OCI-LY7 (cell line): ENCODE results near the gene ZDHHC17. TPM values are rescaled to one million over a fixed set of nuclear protein-coding genes. Genes with fewer than 3 reads are reported as not detected.

Experiments used
- BruUV-seq: library from RNA; stranded (reverse); fragments of 400-500 nt; replicated peaks from 2 replicates; lab custom pipeline; 2021; lab: Mats Ljungman, UMichigan
- CTCF ChIA-PET: fragments of 300-600 bp; sonication (Branson Sonifier 250); formaldehyde crosslinking; loops from one replicate; lab custom pipeline; 2022; ENCODE audit warnings: antibody characterized with exemption; ENCODE audit not compliant: unreplicated experiment; lab: Charles Lee
- POLR2A ChIA-PET: fragments of 300-600 bp; sonication (Branson Sonifier 250); formaldehyde crosslinking; loops from one replicate; lab custom pipeline; 2022; ENCODE audit warnings: antibody characterized with exemption; lab: Charles Lee
- DNase-seq: peaks from one replicate; pipeline ENCODE4 v3.0.0-alpha.2; 2015; ENCODE audit warnings: low spot score
- H2AFZ ChIP-seq: fragments of 200-600 bp; sonication (generic), shearing (Covaris generic); 2 replicates; pipeline ENCODE4 v1.6.1; 2014; ENCODE audit warnings: mild to moderate bottlenecking, antibody characterized with exemption, low read length, moderate library complexity
- H3K27ac ChIP-seq: fragments of 200-600 bp; sonication (generic); 2 replicates; pipeline ENCODE4 v1.5.1; 2014; ENCODE audit warnings: mixed run types, low read depth, mild to moderate bottlenecking, moderate library complexity, low read length, inconsistent platforms; ENCODE audit not compliant: poor library complexity, severe bottlenecking
- H3K36me3 ChIP-seq: fragments of 200-600 bp; sonication (generic); 2 replicates; pipeline ENCODE4 v1.6.1; 2014; ENCODE audit warnings: mild to moderate bottlenecking, antibody characterized with exemption, low read length, moderate library complexity, mixed read lengths; ENCODE audit not compliant: insufficient read depth
- H3K4me1 ChIP-seq: fragments of 200-600 bp; sonication (generic); 2 replicates; pipeline ENCODE4 v1.5.1; 2014; ENCODE audit warnings: mild to moderate bottlenecking, low read length; ENCODE audit not compliant: insufficient read depth, poor library complexity, severe bottlenecking
- H3K4me2 ChIP-seq: fragments of 200-600 bp; sonication (generic); 2 replicates; pipeline ENCODE4 v1.6.1; 2014; ENCODE audit warnings: mild to moderate bottlenecking, low read length
- H3K4me3 ChIP-seq: fragments of 200-600 bp; sonication (generic); 2 replicates; pipeline ENCODE4 v1.5.1; 2014; ENCODE audit warnings: mild to moderate bottlenecking, low read depth, low read length; ENCODE audit not compliant: poor library complexity, severe bottlenecking
- H3K79me2 ChIP-seq: fragments of 200-600 bp; sonication (generic); 2 replicates; pipeline ENCODE4 v1.6.1; 2016; ENCODE audit warnings: low read depth, mild to moderate bottlenecking, low read length, moderate library complexity, mixed read lengths; ENCODE audit not compliant: insufficient read depth
- H3K9me2 ChIP-seq: fragments of 200-600 bp; sonication (generic); 2 replicates; pipeline ENCODE4 v1.6.1; 2016; ENCODE audit warnings: mild to moderate bottlenecking, low read length, mixed read lengths; ENCODE audit not compliant: insufficient read depth
- H3K9me3 ChIP-seq: fragments of 200-600 bp; sonication (generic); 2 replicates; pipeline ENCODE4 v1.6.1; 2014; ENCODE audit warnings: mild to moderate bottlenecking, mixed run types, low read length, mixed read lengths
- H4K20me1 ChIP-seq: fragments of 200-600 bp; sonication (generic); 2 replicates; pipeline ENCODE4 v1.6.1; 2014; ENCODE audit warnings: mild to moderate bottlenecking, antibody characterized with exemption, low read length, moderate library complexity, mixed read lengths; ENCODE audit not compliant: insufficient read depth
- EZH2phosphoT487 ChIP-seq: fragments of 200-600 bp; sonication (generic); IDR thresholded peaks from 2 replicates; pipeline ENCODE4 v1.6.1; 2018; ENCODE audit warnings: low read depth, borderline replicate concordance, mild to moderate bottlenecking, mixed run types, antibody characterized with exemption, low read length, moderate library complexity, mixed read lengths
- intact Hi-C: fragments of 100-400 bp; cut with micrococcal nuclease; formaldehyde crosslinking; loops from one replicate; pipeline ENCODE4 v1.10.0; 2022; ENCODE audit not compliant: unreplicated experiment
- total RNA-seq, 2 experiments: library from RNA; depleted of rRNA in 1 of 2; stranded (reverse); fragments of >200 nt in 1 of 2; shearing (Covaris generic) in 1 of 2; gene quantifications; 2 replicates each; pipeline ENCODE4 v1.2.3, GENCODE V29; 2014 to 2022
- TF ChIP-seq, protein P1 (sequence below): fragments of 200-600 bp; sonication (generic); conservative IDR thresholded peaks from 2 replicates; pipeline ENCODE4 v1.5.1; 2014; ENCODE audit warnings: mild to moderate bottlenecking, antibody characterized with exemption, low read length, moderate library complexity, mixed read lengths

ZDHHC17 gene
- total RNA-seq, 2 experiments from 2014 or later: 24.0 to 32.8 TPM

- TF ChIP-seq EZH2phosphoT487: no peak
- TF ChIP-seq, protein P1, sequence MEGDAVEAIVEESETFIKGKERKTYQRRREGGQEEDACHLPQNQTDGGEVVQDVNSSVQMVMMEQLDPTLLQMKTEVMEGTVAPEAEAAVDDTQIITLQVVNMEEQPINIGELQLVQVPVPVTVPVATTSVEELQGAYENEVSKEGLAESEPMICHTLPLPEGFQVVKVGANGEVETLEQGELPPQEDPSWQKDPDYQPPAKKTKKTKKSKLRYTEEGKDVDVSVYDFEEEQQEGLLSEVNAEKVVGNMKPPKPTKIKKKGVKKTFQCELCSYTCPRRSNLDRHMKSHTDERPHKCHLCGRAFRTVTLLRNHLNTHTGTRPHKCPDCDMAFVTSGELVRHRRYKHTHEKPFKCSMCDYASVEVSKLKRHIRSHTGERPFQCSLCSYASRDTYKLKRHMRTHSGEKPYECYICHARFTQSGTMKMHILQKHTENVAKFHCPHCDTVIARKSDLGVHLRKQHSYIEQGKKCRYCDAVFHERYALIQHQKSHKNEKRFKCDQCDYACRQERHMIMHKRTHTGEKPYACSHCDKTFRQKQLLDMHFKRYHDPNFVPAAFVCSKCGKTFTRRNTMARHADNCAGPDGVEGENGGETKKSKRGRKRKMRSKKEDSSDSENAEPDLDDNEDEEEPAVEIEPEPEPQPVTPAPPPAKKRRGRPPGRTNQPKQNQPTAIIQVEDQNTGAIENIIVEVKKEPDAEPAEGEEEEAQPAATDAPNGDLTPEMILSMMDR: no peak
- Histone ChIP-seq H3K4me3 (no peak overlapping the region), H3K4me1 (peaks cover 17% of the 10 kb centered on the region), H4K20me1 (no peaks in the 10 kb centered on the region), H2AFZ (no peak overlapping the region), H3K27ac (no peak overlapping the region), H3K79me2 (no peaks in the 10 kb centered on the region), H3K9me3 (no peaks in the 10 kb centered on the region), H3K9me2 (no peaks in the 10 kb centered on the region), H3K4me2 (no peak overlapping the region), H3K36me3 (no peaks in the 10 kb centered on the region)
- no TSS peak for BruUV-seq
- DNase-seq: peak; percentile 37
- CTCF ChIA-PET: no interaction called here
- POLR2A ChIA-PET: no interaction called here
- intact Hi-C loops: no loop called here
These were observed 108.5 kb downstream of the ZDHHC17 start for GRCh38 chr12:76872415-76872814.

DNA sequence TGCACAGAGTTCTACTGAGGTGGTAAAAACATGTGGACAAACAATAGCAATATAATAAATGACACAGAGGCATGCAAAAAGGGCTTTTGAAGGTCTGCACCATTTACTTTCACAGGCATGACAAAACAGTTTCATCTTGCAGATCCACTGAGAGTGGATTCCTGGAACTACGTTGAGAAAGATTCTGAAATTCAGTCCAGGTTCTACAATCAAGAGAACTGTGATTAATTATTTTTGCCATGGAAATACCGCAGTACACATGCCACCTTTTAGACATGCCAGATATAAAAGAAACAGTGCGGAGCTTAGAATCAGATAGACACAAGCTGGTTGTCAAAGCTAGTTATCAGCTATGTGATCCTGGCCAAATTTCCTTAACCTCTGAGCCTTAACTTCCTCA is 110.1 kb downstream of the ZDHHC17 start:
- CTCF ChIA-PET: no interaction called here
- POLR2A ChIA-PET: interaction anchor here (1.0 kb wide), 1 partner anchor 80 kb away, joined by 3 read pairs; no protein-coding TSS in a partner anchor

GRCh38 chr12:76874491-76875190 is 110.7 kb downstream of the ZDHHC17 start:
- Histone ChIP-seq H4K20me1 (no peaks in the 10 kb centered on the region), H3K4me2 (no peak overlapping the region), H3K79me2 (no peaks in the 10 kb centered on the region), H2AFZ (no peak overlapping the region), H3K9me2 (no peaks in the 10 kb centered on the region), H3K36me3 (no peaks in the 10 kb centered on the region), H3K4me1 (peaks cover 19% of the 10 kb centered on the region), H3K9me3 (no peaks in the 10 kb centered on the region), H3K27ac (no peak overlapping the region), H3K4me3 (no peak overlapping the region)
- TF ChIP-seq EZH2phosphoT487: no peak
- TF ChIP-seq, protein P1: no peak
- DNase-seq: no peak
- intact Hi-C loops: no loop called here
- ChIA-PET POLR2A (interaction anchor here (1.0 kb wide), 1 partner anchor 80 kb away, joined by 3 read pairs; no protein-coding TSS in a partner anchor), CTCF (no interaction called here)
- BruUV-seq: no TSS peak

More for the DNA sequence above, 110.1 kb downstream of the ZDHHC17 start:
- H3K4me1 ChIP-seq: peaks cover 16% of the 10 kb centered on the region
- H3K9me3 ChIP-seq: no peaks in the 10 kb centered on the region
- intact Hi-C loops: no loop called here
- H3K79me2 ChIP-seq: no peaks in the 10 kb centered on the region
- no peaks in the 10 kb centered on the region for H4K20me1 ChIP-seq
- H3K9me2 ChIP-seq: no peaks in the 10 kb centered on the region
- no peak overlapping the region for H2AFZ ChIP-seq
- no peak for TF ChIP-seq EZH2phosphoT487
- TF ChIP-seq, protein P1: no peak
- H3K36me3 ChIP-seq: no peaks in the 10 kb centered on the region
- no peak overlapping the region for H3K4me3 ChIP-seq
- no peak overlapping the region for H3K4me2 ChIP-seq
- BruUV-seq: no TSS peak
- no peak for DNase-seq
- no peak overlapping the region for H3K27ac ChIP-seq
